Stimulated activated CD8-positive, alpha-beta memory T cell treated with anti-CD3 and anti-CD28 coated beads, Interleukin-4, amount 100 ng/mL, for 1 hour (primary cell): ENCODE results near the gene SUGP1.
"Not testable (repeated sequence)": the region's sequence is repeated elsewhere in the genome, so short reads cannot be mapped to it uniquely, and the experiment has no call there.

Experiments
- DNase-seq, 2 donors: peaks; one replicate each; pipeline ENCODE4 v3.0.0-alpha.2; 2020; ENCODE audit warnings: low read depth in 2 of 2, low spot score in 1 of 2

SUGP1 gene

GRCh38 chr19:19320361-19321140 lies at the start of gene SUGP1, which contains the start of gene MAU2:
SUGP1 (minus strand) TSS chr19:19320509; CDS start chr19:19320496, 13 bp downstream.
MAU2 (plus strand) TSS chr19:19320829; CDS start chr19:19320860, 31 bp downstream.
- DNase-seq, result peak; percentile 64 to 80

GRCh38 chr19:19368087-19368486 lies 47.8 kb upstream of the SUGP1 start:
- DNase-seq, result no peak

GRCh38 chr19:19366434-19367396 lies 46.4 kb upstream of the SUGP1 start:
- peak in 1 of 2 donors; percentile 44 for DNase-seq

- DNase-seq, result no peak
Measured at GRCh38 chr19:19362075-19362474, 41.8 kb upstream of the SUGP1 start.

- DNase-seq, result peak; percentile 32 to 35
Measured at GRCh38 chr19:19361075-19361594, 40.8 kb upstream of the SUGP1 start.

- no peak for DNase-seq
Measured at GRCh38 chr19:19356901-19357566, 36.7 kb upstream of the SUGP1 start.

GRCh38 chr19:19356500-19356899 lies 36.2 kb upstream of the SUGP1 start:
- no peak for DNase-seq

- no peak for DNase-seq
Measured at GRCh38 chr19:19355606-19356139, 35.4 kb upstream of the SUGP1 start.

GRCh38 chr19:19354932-19355331 lies 34.6 kb upstream of the SUGP1 start:
- DNase-seq, result no peak

- DNase-seq, result no peak
Measured at GRCh38 chr19:19354007-19354406, 33.7 kb upstream of the SUGP1 start.

- no peak for DNase-seq
Measured at GRCh38 chr19:19352823-19353222, 32.5 kb upstream of the SUGP1 start.

- DNase-seq, result not testable (repeated sequence)
Measured at GRCh38 chr19:19350756-19351155, 30.4 kb upstream of the SUGP1 start.

- DNase-seq, result no peak
Measured at GRCh38 chr19:19349365-19349764, 29.1 kb upstream of the SUGP1 start.

- DNase-seq, result no peak
Measured at GRCh38 chr19:19348266-19348665, 28.0 kb upstream of the SUGP1 start.

- no peak for DNase-seq
Measured at GRCh38 chr19:19347401-19348110, 27.2 kb upstream of the SUGP1 start.

GRCh38 chr19:19345970-19346369 lies 25.7 kb upstream of the SUGP1 start:
- DNase-seq, result no peak

- DNase-seq, result no peak
Measured at GRCh38 chr19:19345232-19345631, 24.9 kb upstream of the SUGP1 start.

- DNase-seq, result no peak
Measured at GRCh38 chr19:19343762-19344161, 23.5 kb upstream of the SUGP1 start.

GRCh38 chr19:19343016-19343362 lies 22.7 kb upstream of the SUGP1 start:
- DNase-seq, result no peak
